ENCODE measurements around the gene PTPRK. TPM values are rescaled to one million over a fixed set of nuclear protein-coding genes. Genes with fewer than 3 reads are reported as not detected.
"Not testable (repeated sequence)": the region's sequence is repeated elsewhere in the genome, so short reads cannot be mapped to it uniquely, and the experiment has no call there.

Gene PTPRK
- total RNA-seq, 2 experiments from 2014 or later: 2.6 to 7.8 TPM

DNA sequence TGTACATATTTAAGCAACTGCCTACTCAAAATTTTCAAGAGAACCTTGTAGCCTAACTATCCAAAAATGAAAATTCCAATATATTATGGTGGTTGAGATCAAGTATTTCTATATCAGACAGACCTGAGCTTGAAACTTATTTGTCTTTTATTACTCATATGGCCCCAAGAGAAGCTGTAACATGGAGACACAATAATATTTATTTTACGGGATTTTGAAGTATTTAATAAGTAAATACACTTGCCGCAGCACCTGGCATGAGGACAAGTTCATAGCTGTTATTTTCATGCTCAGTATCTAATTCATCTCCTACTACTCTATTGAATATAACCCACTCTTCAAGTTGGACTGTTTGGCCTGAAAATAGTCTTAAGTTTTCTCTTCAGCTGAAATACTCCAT, 28.0 kb downstream of the PTPRK start:
- Mint-ChIP-seq H3K27ac (no peak overlapping the region), H3K4me1 (peaks cover 4% of the 10 kb centered on the region), H3K36me3 (no peaks in the 10 kb centered on the region), H3K9me3 (ENCODE audit: low read depth) (no peaks in the 10 kb centered on the region), H3K27me3 (peaks cover 21% of the 10 kb centered on the region), H3K4me3 (no peak overlapping the region)
- CTCF ChIA-PET: no interaction called here
- DNase-seq (no peak), ATAC-seq (no peak)

DNA sequence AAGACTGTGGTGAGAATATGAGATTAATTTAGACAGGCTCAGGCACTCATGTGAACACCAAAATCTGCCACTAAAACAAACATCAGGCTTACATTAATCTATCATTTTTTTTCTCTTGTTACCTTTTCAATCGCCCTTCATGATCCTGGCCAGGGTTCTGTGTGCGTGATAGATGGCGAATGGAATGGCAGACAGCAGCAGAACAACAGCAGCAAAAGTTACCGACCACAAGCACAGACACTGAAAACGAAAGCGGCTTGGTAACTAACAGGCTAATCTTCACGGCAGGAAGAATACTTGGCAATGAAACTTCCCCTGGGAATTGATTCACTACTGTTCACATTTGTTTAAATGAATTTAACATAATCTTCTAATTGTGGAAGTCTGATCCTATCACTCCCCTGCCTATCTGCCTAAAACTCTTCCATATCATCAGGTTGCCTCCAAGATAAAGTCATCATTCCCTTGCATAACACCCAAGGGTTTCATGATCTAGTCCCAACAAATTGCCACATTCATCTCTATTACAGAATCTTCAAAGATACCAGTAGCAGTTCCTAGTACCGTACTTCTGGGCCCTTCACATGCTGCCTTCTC, 28.7 kb downstream of the PTPRK start:
- no peak for DNase-seq
- no peak for ATAC-seq
- CTCF ChIA-PET: no interaction called here
- Mint-ChIP-seq H3K9me3 (ENCODE audit: low read depth) (no peaks in the 10 kb centered on the region), H3K4me3 (peak overlapping the region; percentile 29), H3K36me3 (no peaks in the 10 kb centered on the region), H3K27ac (no peak overlapping the region), H3K27me3 (peaks cover 21% of the 10 kb centered on the region), H3K4me1 (peaks cover 4% of the 10 kb centered on the region)

DNA sequence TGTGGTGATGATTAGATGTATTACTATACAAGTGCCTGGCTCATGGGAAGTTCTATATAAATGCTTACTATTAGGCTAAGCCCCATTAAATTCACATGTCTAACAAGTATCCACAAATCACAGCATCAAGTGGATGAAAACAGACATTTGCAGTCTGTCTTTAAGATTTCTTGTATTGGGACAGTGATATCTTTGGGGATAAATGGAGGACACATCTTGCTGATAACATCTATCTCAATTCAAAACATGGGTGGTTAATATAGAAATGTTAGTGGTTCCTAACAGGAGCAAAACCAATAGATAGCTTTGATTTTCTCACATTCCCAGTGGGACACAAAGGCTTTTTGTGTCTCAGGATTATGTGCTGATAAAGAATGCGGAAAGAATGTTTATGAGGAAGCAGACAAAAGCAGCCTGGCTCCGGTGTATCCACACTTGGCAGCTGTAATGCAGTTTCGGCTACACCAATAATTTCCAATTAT, 29.3 kb downstream of the PTPRK start:
- no peak for ATAC-seq
- DNase-seq: no peak
- H3K4me3 Mint-ChIP-seq: no peak overlapping the region
- no peaks in the 10 kb centered on the region for H3K9me3 Mint-ChIP-seq (ENCODE audit: low read depth)
- H3K27ac Mint-ChIP-seq: no peak overlapping the region
- CTCF ChIA-PET: no interaction called here
- peaks cover 21% of the 10 kb centered on the region for H3K27me3 Mint-ChIP-seq
- H3K4me1 Mint-ChIP-seq: peaks cover 4% of the 10 kb centered on the region
- no peaks in the 10 kb centered on the region for H3K36me3 Mint-ChIP-seq

DNA sequence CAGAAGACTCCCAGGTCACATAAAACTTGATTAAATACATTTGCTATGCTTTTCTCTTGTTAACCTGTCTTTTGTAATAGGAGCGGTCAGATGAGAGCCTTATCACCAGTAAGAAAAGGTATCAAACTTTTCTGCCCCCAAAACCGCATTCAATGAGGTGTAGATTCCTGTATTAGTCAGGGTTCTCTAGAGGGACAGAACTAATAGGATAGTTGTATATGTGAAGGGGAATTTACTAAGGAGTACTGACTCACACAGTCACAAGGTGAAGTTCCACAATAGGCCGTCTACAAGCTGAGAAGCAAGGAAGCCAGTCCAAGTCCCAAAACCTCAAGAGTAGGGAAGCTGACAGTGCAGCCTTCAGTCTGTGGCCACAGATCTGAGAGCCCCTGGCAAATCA, 32.7 kb downstream of the PTPRK start:
- H3K27me3 Mint-ChIP-seq: peaks cover 5% of the 10 kb centered on the region
- H3K4me1 Mint-ChIP-seq: no peaks in the 10 kb centered on the region
- DNase-seq: no peak
- H3K36me3 Mint-ChIP-seq: no peaks in the 10 kb centered on the region
- ATAC-seq: no peak
- H3K9me3 Mint-ChIP-seq (ENCODE audit: low read depth): no peaks in the 10 kb centered on the region
- no peak overlapping the region for H3K27ac Mint-ChIP-seq
- no peak overlapping the region for H3K4me3 Mint-ChIP-seq
- CTCF ChIA-PET: no interaction called here

DNA sequence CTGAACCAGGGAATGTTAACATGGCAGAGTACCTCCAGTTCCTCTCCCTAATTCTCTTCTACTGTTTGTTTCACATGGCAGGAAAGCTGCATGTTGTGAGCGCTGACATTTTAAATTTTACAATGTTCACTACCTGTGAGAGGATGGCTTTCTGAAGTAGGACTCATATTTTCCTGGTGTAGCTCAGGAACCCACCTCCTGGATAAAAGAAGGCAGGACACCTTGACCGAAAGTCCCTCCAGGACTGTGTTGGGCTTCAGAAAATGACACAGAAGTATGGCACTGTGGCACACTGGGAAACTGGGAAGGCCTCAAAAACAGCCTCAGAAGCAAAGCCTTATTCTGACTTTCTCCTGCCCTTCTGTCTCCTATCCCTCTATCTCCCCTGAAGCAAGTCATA, 33.3 kb downstream of the PTPRK start:
- CTCF ChIA-PET: no interaction called here
- H3K9me3 Mint-ChIP-seq (ENCODE audit: low read depth): no peaks in the 10 kb centered on the region
- no peaks in the 10 kb centered on the region for H3K4me1 Mint-ChIP-seq
- DNase-seq (no peak), ATAC-seq (no peak)
- no peak overlapping the region for H3K4me3 Mint-ChIP-seq
- no peaks in the 10 kb centered on the region for H3K36me3 Mint-ChIP-seq
- H3K27me3 Mint-ChIP-seq: peaks cover 2% of the 10 kb centered on the region
- no peak overlapping the region for H3K27ac Mint-ChIP-seq

DNA sequence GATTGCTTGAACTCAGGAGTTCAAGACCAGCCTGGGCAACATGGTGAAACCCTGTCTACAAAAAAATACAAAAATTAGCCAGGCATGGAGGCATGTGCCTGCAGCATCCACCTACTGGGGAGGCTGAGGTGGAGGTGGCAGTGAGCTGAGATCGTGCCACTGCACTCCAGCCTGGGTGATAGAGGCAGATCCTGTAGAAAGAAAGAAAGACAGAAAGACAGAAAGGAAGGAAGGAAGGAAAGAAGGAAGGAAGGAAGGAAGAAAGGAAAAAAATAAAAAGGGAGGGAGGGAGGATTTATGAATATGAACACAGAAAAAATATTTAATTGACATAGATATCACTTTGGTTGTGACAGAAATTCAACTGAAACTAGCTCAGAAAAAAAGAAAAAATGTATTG, 33.8 kb downstream of the PTPRK start:
- H3K36me3 Mint-ChIP-seq; H3K27me3 Mint-ChIP-seq; ATAC-seq; H3K9me3 Mint-ChIP-seq (ENCODE audit: low read depth); H3K27ac Mint-ChIP-seq; DNase-seq; H3K4me1 Mint-ChIP-seq; H3K4me3 Mint-ChIP-seq; CTCF ChIA-PET: not testable (repeated sequence)

DNA sequence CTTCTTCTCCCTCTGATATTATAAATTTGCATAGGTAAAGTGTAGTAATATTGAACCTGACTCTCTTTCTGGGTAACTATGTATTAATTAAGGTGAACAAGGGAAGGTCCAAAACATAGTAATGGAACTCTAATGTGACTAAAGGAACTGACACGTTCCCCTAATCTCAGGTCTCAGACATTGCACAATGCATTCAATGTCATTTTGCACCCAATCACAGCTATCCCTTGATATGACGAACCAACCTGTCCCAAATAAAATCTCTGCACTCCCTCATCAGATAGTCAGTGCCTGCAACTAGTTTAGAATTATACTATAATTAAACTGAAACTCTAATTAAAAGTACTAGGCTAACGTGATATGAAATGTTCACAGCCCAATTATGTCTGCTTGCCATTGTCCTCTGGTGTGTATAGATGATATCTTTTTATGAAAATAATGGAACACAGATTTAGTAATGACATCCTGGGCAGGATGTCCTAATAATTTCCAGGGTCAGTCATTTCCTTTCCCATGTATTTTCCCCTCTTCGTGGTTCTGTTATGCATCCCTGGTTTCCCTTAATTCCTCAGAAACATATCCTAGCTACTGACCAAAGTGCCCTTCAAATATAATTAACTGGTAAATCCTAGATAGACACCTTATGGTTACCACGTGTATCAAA, 36.8 kb downstream of the PTPRK start:
- DNase-seq: no peak
- CTCF ChIA-PET: no interaction called here
- peaks cover 1% of the 10 kb centered on the region for H3K36me3 Mint-ChIP-seq
- H3K4me1 Mint-ChIP-seq: peaks cover 2% of the 10 kb centered on the region
- no peak for ATAC-seq
- no peak overlapping the region for H3K27ac Mint-ChIP-seq
- H3K9me3 Mint-ChIP-seq (ENCODE audit: low read depth): no peaks in the 10 kb centered on the region
- peaks cover 2% of the 10 kb centered on the region for H3K27me3 Mint-ChIP-seq
- H3K4me3 Mint-ChIP-seq: no peak overlapping the region

DNA sequence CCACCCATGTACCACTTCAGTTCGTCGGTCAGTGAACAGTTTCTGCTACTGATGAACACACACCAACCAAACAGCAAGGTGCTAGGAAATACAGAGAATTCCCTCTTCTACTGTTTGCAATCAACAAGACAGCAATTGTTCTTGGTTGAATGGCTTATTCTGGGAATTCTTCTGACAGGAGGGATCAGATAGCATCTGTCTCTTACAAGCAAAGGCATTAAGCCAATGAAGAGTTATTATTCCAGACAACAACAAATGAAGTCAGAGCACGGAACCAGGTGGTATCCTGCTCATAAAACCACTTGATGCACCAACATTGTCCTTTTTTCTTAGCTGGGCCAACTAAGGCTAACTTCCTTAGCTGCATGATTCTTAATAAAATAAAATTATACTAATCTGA, 37.8 kb downstream of the PTPRK start:
- ATAC-seq: no peak
- CTCF ChIA-PET: no interaction called here
- peaks cover 8% of the 10 kb centered on the region for H3K4me1 Mint-ChIP-seq
- no peaks in the 10 kb centered on the region for H3K9me3 Mint-ChIP-seq (ENCODE audit: low read depth)
- no peak overlapping the region for H3K4me3 Mint-ChIP-seq
- peaks cover 4% of the 10 kb centered on the region for H3K36me3 Mint-ChIP-seq
- no peak for DNase-seq
- H3K27ac Mint-ChIP-seq: no peak overlapping the region
- H3K27me3 Mint-ChIP-seq: peaks cover 2% of the 10 kb centered on the region

DNA sequence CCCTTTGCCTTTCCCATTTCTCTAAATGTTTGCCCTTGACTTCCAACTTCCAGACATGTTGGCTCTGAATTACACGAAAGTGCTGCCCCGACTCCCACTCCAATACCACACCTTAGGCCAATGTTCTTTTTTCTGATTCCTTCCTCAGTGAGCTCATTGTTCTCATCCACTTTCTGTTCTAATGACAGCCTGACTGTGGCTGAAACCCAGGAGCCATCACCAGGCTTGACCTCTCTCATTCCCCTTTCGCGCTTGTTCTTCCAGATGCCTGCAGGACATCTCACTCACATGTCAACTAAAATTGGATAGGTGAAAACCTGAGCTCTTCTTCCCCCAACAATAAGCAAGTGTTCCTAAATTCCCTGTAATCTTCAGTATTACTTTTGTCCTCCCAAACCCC, 40.4 kb downstream of the PTPRK start:
- Mint-ChIP-seq H3K4me3 (no peak overlapping the region), H3K27me3 (peaks cover 2% of the 10 kb centered on the region), H3K4me1 (peaks cover 8% of the 10 kb centered on the region), H3K27ac (no peak overlapping the region), H3K36me3 (peaks cover 4% of the 10 kb centered on the region), H3K9me3 (ENCODE audit: low read depth) (no peaks in the 10 kb centered on the region)
- ATAC-seq: no peak
- DNase-seq: no peak
- CTCF ChIA-PET: interaction anchor here (0.9 kb wide), 1 partner anchor 625 kb away, joined by 4 read pairs; no protein-coding TSS in a partner anchor

DNA sequence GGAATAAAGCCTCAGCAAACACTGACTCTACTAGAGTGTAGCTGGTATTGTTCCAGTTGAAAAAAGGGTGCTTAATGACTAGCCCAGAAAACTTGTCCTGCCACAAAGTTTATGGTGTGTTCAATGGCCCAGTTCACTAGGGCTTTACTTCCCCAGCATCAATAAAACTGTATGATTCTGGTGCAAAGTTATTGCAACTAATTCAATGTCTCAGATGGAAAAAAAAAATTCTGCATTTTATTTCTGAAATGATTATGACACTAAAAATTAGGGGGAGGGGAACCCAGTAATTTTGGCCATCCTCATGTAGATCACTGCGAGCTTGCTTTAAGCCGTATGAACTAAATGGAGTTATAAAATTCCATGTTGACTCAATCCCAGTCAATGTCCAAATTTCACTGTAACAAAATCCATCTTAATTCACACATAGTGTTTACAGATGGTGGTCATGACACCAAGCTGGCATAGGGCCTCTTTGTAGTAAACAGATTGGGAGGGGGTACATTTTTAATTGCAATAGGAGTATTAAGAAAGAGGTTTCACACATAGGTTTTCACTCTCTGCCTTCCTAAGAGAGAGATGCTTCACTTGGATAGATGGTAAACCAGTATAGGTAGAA, 41.2 kb downstream of the PTPRK start:
- Mint-ChIP-seq H3K4me1 (peaks cover 8% of the 10 kb centered on the region), H3K4me3 (peak overlapping the region; percentile 65), H3K27ac (peak overlapping the region; percentile 20), H3K36me3 (peaks cover 4% of the 10 kb centered on the region), H3K27me3 (peaks cover 2% of the 10 kb centered on the region), H3K9me3 (ENCODE audit: low read depth) (no peaks in the 10 kb centered on the region)
- ATAC-seq (no peak), DNase-seq (no peak)
- CTCF ChIA-PET: interaction anchor here (0.9 kb wide), 1 partner anchor 624 kb away, joined by 4 read pairs; no protein-coding TSS in a partner anchor

DNA sequence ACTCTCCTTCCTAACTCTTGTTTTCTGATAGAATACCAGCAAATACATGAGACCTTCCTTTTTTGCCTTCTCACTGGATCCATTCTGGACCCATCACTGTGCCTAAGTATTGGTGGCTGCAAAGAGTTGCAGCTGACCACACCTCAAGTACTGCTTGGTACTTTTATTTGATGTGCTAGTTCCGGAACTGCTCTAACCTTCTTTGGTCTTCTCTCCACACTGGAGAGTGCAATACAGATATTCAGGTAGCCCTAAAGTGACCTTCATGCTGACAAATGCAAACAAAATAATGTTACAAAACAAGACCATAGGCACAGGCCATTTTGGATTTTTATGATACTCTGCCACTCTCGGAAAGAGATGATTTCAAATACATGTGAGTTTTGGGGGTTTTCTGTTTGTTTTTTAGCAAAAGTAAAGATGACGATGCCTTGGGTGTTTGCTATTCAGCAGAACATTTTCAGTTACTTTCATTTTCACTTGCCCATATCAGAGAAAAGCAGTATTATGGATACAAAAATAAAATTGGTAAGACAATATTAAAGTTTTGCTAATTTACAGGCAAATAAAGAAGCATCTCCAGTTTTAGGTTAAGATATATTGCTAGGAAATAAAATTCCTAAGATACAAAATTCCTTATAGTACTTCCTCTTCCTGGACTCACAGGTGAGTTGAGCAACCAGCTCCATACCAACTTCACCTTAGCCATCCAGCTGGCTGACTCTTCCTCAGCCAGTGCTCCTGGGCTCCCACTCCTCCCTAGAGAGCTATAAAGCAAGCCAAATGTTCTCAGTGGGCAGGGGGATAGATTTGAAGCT, 42.0 kb downstream of the PTPRK start:
- H3K9me3 Mint-ChIP-seq (ENCODE audit: low read depth): no peaks in the 10 kb centered on the region
- ATAC-seq (peak; percentile 53), DNase-seq (no peak)
- peak overlapping the region; percentile 65 for H3K27ac Mint-ChIP-seq
- H3K36me3 Mint-ChIP-seq: peaks cover 4% of the 10 kb centered on the region
- CTCF ChIA-PET: no interaction called here
- peak overlapping the region; percentile 65 for H3K4me3 Mint-ChIP-seq
- H3K4me1 Mint-ChIP-seq: peaks cover 8% of the 10 kb centered on the region
- no peaks in the 10 kb centered on the region for H3K27me3 Mint-ChIP-seq

DNA sequence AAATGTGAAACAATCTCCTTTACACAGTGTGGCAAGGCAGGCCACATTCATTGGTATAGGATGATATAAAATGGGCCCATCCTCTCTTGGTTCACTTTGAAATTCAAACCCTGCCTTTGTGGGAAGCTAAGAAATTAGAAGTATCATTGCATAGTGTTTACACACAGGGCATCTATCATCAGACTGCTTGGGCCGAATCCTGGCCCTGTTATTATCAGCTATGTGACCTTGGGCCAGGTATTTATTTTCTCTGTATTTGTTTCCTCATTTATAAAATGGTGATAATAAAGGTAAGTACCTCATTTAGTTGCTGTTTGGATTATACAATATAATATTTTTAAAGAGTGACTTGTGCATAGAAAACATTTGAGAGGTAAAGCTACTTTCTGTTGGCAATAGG, 45.5 kb downstream of the PTPRK start:
- H3K36me3 Mint-ChIP-seq: peaks cover 2% of the 10 kb centered on the region
- ATAC-seq (no peak), DNase-seq (no peak)
- H3K27ac Mint-ChIP-seq: no peak overlapping the region
- CTCF ChIA-PET: no interaction called here
- no peaks in the 10 kb centered on the region for H3K9me3 Mint-ChIP-seq (ENCODE audit: low read depth)
- no peak overlapping the region for H3K4me3 Mint-ChIP-seq
- no peaks in the 10 kb centered on the region for H3K27me3 Mint-ChIP-seq
- peaks cover 8% of the 10 kb centered on the region for H3K4me1 Mint-ChIP-seq

DNA sequence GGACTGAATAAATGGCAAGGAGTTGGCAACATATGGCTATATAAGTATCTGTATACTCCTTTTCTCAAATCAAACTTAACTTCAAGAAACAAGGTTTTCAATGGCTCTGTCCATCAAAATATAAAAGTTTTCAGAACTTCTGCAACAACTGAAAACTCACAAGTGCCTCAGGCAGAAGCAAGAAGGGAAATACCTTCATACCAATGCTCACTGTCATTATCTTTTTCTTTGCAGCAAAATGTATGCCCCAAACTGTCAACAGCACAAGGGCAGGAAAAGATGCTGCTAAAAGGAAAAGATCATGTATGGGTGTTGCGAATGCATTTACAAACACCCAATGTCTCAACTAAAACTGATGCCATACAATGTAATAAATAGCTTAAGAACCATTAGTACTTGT, 45.9 kb downstream of the PTPRK start:
- Mint-ChIP-seq H3K36me3 (peaks cover 2% of the 10 kb centered on the region), H3K4me1 (peaks cover 8% of the 10 kb centered on the region), H3K9me3 (ENCODE audit: low read depth) (no peaks in the 10 kb centered on the region), H3K27ac (no peak overlapping the region), H3K27me3 (no peaks in the 10 kb centered on the region), H3K4me3 (no peak overlapping the region)
- ATAC-seq (no peak), DNase-seq (no peak)
- CTCF ChIA-PET: no interaction called here

Measured in activated CD8-positive, alpha-beta memory T cell treated with anti-CD3 and anti-CD28 coated beads, Interleukin-2, amount 10 ng/mL, durations not matched to agents 7 days and 5 days (primary cell).